ENCODE measurements around the gene AGAP1.
"Not testable (repeated sequence)": the region's sequence is repeated elsewhere in the genome, so short reads cannot be mapped to it uniquely, and the experiment has no call there.

The AGAP1 gene

GRCh38 chr2:236119003-236119402 is 625.2 kb downstream of the AGAP1 start:
- no peak for DNase-seq

- DNase-seq: no peak
These were observed 625.6 kb downstream of the AGAP1 start for GRCh38 chr2:236119476-236119875.

GRCh38 chr2:236120141-236120601 is 626.3 kb downstream of the AGAP1 start:
- DNase-seq: no peak

DNA sequence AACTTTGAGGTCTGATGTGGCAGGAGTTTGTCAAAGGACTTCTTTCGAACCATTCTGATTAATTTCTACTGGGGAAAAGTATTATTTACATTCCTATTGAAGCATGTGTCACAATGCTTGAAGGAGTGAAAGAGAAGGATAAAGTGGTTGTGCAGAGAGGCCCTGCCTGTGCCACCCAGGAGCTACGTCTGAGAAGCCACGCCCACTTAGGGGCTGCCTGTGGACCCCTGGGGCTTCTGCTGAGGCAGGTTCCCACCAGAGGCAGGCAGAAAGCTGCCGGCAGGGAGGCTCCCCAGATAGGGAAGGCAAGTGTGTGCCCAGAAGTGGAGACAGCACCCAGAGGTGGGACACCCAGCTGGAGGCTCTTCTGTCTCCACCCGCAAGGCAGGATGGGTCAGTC is 627.0 kb downstream of the AGAP1 start:
- no peak for DNase-seq

GRCh38 chr2:236121546-236121945 is 627.7 kb downstream of the AGAP1 start:
- no peak for DNase-seq

DNA sequence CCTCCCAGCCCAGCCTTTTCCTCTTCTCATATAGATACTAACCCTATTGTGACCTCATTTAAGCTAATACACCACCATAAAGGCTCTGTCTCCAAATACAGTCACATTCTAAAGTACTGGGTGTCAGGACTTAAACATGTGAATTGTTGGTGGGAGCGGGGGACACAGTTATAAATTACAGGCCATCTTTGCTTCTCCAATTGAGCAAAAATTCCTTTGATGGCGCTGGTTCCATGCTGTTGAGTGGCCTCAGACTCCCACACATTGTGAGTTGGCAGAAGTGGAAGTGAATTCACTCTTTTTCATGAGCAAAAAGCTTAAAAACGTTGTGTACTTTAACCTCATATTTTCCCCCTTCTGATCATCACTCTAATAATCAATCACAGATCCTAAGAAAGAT is 628.4 kb downstream of the AGAP1 start:
- DNase-seq: no peak

DNA sequence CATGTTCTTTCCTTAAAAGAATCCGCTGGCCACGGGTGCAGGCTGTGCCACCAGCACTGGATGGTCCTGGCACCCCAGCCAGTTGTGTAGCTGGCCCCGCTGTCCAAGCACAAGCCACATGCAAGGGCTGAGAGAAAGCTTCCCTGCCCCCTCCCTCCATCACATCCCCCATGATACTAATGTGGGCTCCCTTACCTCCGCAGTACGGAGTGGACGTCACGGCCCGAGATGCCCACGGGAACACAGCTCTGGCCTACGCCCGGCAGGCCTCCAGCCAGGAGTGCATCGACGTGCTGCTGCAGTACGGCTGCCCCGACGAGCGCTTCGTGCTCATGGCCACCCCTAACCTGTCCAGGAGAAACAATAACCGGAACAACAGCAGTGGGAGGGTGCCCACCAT is 629.9 kb downstream of the AGAP1 start:
- DNase-seq: no peak

DNA sequence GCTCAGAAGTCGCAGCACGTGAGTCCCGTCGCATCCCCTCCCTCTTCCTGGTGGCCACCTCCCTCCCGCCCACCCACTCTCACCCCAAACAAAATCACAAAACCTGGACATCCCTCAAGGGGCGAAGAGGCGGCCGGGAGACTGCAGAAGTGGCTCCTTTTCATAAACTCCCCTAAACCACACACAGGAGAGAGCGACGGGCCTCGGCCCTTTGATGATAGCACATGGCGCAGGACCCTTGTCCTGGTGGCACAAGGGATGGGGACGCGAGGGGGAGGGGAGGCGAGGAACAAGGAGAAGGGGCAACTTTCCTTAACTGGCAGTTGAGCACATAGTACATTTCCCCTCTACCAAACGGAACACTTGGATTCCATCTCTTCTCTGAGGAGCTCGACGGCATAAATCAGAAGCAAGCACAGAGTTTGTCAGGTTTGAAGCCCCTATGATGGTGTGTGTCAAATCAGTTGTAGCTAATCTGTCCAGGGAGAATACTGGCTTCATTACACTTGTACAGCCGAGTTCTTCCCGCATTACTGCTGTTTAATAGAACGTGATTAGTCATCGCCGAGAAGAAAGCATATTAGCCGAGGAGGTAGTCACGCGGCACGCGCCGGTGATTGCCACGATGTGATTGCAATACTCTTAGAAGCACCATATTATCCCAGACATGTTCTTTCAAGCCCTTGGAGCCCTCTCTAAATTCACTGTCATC is 630.5 kb downstream of the AGAP1 start:
- DNase-seq: no peak

GRCh38 chr2:236125541-236125940 is 631.7 kb downstream of the AGAP1 start:
- no peak for DNase-seq

DNA sequence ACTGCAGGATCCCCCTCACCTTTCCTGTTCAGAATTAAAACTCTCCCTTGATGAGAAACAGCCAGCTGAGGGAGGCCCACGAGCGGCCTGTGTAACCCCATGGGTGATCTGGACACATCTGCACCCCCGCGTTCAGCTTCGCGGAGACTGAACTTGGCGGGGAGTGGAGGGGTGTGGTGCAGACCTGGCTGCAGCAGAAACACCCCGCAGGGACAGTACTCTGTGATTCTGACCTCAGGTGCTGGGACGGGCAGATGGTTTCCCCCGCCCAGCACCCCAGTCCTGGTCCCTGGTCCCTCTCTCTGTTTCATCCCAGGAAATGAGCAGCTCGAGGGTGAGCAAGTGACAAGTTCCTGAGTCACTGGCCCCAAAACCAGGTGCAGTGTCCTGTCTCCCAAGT is 633.2 kb downstream of the AGAP1 start:
- no peak for DNase-seq

DNA sequence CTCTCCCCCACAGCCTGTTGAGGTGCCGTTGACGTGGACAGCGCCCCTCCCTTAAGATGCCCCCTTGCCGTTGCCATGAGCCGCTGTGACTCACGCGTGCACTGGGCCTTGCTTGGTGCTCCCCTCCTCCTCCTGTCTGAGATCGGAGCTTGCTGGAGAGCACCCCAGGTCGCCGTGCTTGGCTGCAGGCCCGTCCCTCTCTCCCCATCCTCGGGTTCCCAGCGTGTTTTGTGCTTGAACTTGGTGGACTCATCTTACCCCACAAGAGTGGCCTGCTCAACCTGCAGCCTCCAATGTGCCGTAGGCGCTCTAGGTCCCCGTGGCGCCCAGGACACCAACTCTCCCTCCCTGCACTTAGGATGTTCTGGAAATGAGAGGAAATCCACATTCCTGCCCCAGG is 634.5 kb downstream of the AGAP1 start:
- no peak for DNase-seq

GRCh38 chr2:236129935-236130334 is 636.1 kb downstream of the AGAP1 start:
- DNase-seq: no peak

- no peak for DNase-seq
These were observed 636.6 kb downstream of the AGAP1 start for GRCh38 chr2:236130349-236130998.

GRCh38 chr2:236131073-236131692 is 637.3 kb downstream of the AGAP1 start:
- DNase-seq: no peak

DNA sequence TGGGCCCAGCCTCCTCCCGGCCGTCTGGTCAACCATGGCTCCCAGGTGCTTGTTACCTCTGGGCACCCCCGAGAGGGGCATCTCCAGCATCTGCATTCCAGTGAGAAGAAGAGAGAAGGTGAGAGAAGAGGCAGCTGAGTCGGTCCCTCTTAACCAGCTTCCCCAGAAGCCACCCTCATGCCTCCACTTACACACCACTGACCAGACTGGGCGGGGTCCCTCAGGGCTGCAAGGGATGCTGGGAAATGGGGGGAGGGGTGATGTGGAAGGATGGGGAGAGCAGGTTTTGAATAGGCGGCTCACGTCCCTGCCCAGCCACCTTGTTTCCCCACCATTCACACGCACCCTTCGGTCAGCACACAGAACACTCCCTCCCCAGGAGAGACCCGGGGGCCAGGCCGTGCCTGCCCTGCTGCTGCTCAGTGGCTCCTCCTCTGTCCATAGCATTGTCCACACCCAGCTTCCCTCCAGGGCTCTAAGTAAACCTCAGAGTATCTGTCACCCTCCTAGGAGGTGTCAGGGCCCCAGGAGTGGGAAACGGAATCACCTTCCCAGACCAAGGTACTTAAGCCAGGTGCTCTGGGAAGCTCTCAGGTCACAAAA is 639.7 kb downstream of the AGAP1 start:
- no peak for DNase-seq

DNA sequence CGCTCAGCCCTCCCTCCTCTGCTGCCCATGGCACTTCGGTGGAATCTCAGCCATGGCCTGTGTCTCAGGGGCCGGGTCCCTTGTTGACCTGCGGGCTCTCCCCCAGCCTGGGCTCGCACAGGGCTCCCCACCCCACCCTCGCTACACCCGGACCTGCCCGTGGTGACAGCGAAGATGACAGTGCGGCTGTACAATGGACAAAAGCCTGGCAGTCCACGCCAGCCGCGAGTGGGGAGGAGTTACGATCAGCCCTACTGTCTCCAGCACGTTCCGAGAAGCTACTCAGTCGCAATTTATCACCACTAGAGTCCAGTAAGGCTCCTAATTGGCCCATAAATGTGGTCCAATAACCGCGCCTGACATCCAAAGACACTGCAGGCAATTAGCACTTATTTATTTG is 642.7 kb downstream of the AGAP1 start:
- DNase-seq: peak in 1 of 3 experiments; percentile 24

DNA sequence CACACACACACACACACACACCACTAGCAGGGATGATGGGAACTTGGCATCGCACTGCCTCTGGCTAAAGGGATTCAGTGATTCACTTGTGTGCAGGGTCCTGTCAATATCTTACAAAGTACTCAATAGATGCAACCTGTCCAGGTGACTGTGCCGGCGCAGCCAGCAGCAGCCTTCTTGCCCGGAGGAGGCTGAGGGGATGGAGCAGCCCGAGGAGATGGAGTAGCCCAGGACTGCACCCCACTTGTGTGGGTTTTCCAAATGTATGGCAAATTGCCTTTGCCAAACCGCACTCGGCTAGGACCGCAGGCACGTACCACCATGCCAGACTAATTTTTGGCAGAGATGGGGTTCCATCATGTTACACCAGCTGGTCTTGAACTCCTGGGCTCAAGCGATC is 643.2 kb downstream of the AGAP1 start:
- DNase-seq: no peak

- not testable (repeated sequence) for DNase-seq
These were observed 647.8 kb downstream of the AGAP1 start for GRCh38 chr2:236141616-236142015.

DNA sequence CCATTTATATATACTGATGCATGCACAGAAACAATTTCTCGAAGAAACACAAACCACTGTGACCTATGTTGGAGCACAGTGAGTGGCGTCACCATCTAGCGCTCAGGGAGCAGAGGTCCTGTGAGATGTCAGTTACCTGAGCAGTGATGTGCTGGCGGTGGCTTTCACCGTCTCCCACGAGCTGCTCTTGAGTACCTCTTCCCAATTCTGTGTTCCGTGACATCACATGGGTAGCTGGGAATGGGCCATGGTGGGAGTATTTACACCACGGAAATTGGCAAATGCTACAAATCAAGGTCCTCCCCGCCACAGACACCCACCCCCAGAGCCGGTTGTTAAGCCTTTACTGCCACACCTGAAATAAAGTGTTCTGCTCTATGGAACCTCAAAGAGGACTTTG is 650.0 kb downstream of the AGAP1 start:
- DNase-seq: no peak

GRCh38 chr2:236146436-236146835 is 652.6 kb downstream of the AGAP1 start:
- DNase-seq: no peak

- DNase-seq: no peak
These were observed 661.6 kb downstream of the AGAP1 start for GRCh38 chr2:236155406-236155805.

- no peak for DNase-seq
These were observed 662.4 kb downstream of the AGAP1 start for GRCh38 chr2:236156095-236156859.

GRCh38 chr2:236156860-236157194 is 663.0 kb downstream of the AGAP1 start:
- DNase-seq: no peak
